PC-3 (cell line): ENCODE data around the gene SLC6A20.

Source experiments
- CTCF ChIP-seq: fragments of 300-600 bp; sonication (generic); conservative IDR thresholded peaks from 2 replicates; pipeline ENCODE4 v1.5.1; 2017; ENCODE audit warnings: antibody characterized with exemption, low read depth, mild to moderate bottlenecking, low read length
- EZH2phosphoT487 ChIP-seq: fragments of 300-600 bp; sonication (generic); IDR thresholded peaks from 2 replicates; pipeline ENCODE4 v1.6.1; 2018; ENCODE audit warnings: mild to moderate bottlenecking, antibody characterized with exemption, low read length, borderline replicate concordance

- TF ChIP-seq EZH2phosphoT487, result no peak
- TF ChIP-seq CTCF, result no peak
These were observed 7.0 kb downstream of the SLC6A20 start for GRCh38 chr3:45789235-45789812.
